H1 (cell line): ENCODE results near the gene DDHD1. TPM values are rescaled to one million over a fixed set of nuclear protein-coding genes. Genes with fewer than 3 reads are reported as not detected.
A peak's percentile ranks its signal among the peaks of the same experiment; 100 is the strongest.
"Not testable (repeated sequence)": the region's sequence is repeated elsewhere in the genome, so short reads cannot be mapped to it uniquely, and the experiment has no call there.

Source experiments
- CTCF ChIA-PET: fragments of 300-600 bp; sonication (Branson Sonifier 250); formaldehyde crosslinking; loops from one replicate; lab custom pipeline; 2021; ENCODE audit not compliant: partially characterized antibody; lab: Charles Lee
- POLR2A ChIA-PET: fragments of 300-600 bp; sonication (Branson Sonifier 250); formaldehyde crosslinking; loops from one replicate; lab custom pipeline; 2021; ENCODE audit warnings: inconsistent platforms; ENCODE audit not compliant: partially characterized antibody; lab: Charles Lee
- DNase-seq, 2 experiments: peaks; one replicate each; pipeline versions ENCODE4 v3.0.0 to v3.0.0-alpha.2; 2010 to 2022; ENCODE audit warnings: low spot score in 2 of 2, low read depth in 1 of 2, mixed read lengths in 1 of 2
- FAIRE-seq: peaks from 2 replicates; lab custom pipeline; 2011; peaks lifted over from hg19 to GRCh38; lab: Jason Lieb, UNC
- H2AFZ ChIP-seq: 2 replicates; pipeline ENCODE4 v1.8.1; 2012; ENCODE audit warnings: low read length, inconsistent platforms
- H2AK5ac ChIP-seq: 2 replicates; pipeline ENCODE4 v1.6.1; 2013; ENCODE audit warnings: low read depth, low read length
- H2BK120ac ChIP-seq: replicated peaks from 2 replicates; pipeline ENCODE3; 2013; ENCODE audit warnings: low read depth, low read length, inconsistent platforms
- H2BK12ac ChIP-seq: 2 replicates; pipeline ENCODE4 v1.6.1; 2013; ENCODE audit warnings: low read depth, low read length
- H2BK15ac ChIP-seq: 2 replicates; pipeline ENCODE4 v1.6.1; 2013; ENCODE audit warnings: low read length
- H2BK20ac ChIP-seq: 2 replicates; pipeline ENCODE4 v1.6.1; 2013; ENCODE audit warnings: low read length
- H2BK5ac ChIP-seq: 2 replicates; pipeline ENCODE4 v1.6.1; 2013; ENCODE audit warnings: low read depth, low read length
- H3K14ac ChIP-seq: 2 replicates; pipeline ENCODE4 v1.6.1; 2013; ENCODE audit warnings: inconsistent platforms; ENCODE audit not compliant: insufficient read length
- H3K18ac ChIP-seq: 2 replicates; pipeline ENCODE4 v1.6.1; 2013; ENCODE audit warnings: low read length; ENCODE audit errors: extremely low read depth
- H3K23ac ChIP-seq: 2 replicates; pipeline ENCODE4 v1.6.1; 2013; ENCODE audit warnings: inconsistent platforms; ENCODE audit not compliant: insufficient read length
- H3K23me2 ChIP-seq: 2 replicates; pipeline ENCODE4 v1.6.1; 2013; ENCODE audit warnings: low read depth, low read length
- H3K27ac ChIP-seq: 2 replicates; pipeline ENCODE4 v1.6.1; 2011; ENCODE audit warnings: low read depth, low read length, inconsistent platforms
- H3K27me3 ChIP-seq, 4 experiments: replicated peaks in 1 of 4; 1 replicate in 1 of 4; 2 replicates in 3 of 4; pipeline versions ENCODE4 v1.6.1 to v1.8.1; 2011 to 2013; ENCODE audit warnings: low read length in 3 of 4, mild to moderate bottlenecking in 3 of 4, inconsistent platforms in 2 of 4, mixed read lengths in 2 of 4, moderate library complexity in 1 of 4; ENCODE audit not compliant: control insufficient read depth in 3 of 4, insufficient read depth in 3 of 4; ENCODE audit errors: extremely low read depth in 1 of 4
- H3K36me3 ChIP-seq, 4 experiments: 2 replicates each; pipeline versions ENCODE4 v1.6.1 to v1.8.1; 2011 to 2013; ENCODE audit warnings: mild to moderate bottlenecking in 4 of 4, low read length in 3 of 4, moderate library complexity in 2 of 4, control low read depth in 1 of 4, inconsistent platforms in 1 of 4; ENCODE audit not compliant: insufficient read depth in 4 of 4, control insufficient read depth in 2 of 4
- H3K4ac ChIP-seq: replicated peaks from 2 replicates; pipeline ENCODE3; 2013; ENCODE audit warnings: low read length, low read depth, mixed read lengths, inconsistent platforms; ENCODE audit not compliant: insufficient read length
- H3K4me1 ChIP-seq, 4 experiments: replicated peaks in 1 of 4; 1 replicate in 1 of 4; 2 replicates in 3 of 4; pipeline versions ENCODE4 v1.6.1 to v1.8.1; 2011 to 2013; ENCODE audit warnings: low read length in 3 of 4, inconsistent platforms in 2 of 4, mixed read lengths in 1 of 4; ENCODE audit not compliant: insufficient read depth in 4 of 4, control insufficient read depth in 3 of 4
- H3K4me2 ChIP-seq, 2 experiments: 2 replicates each; pipeline versions ENCODE4 v1.6.1 to v1.8.1; 2011 to 2013; ENCODE audit warnings: low read depth in 2 of 2, low read length in 2 of 2, control low read depth in 1 of 2, inconsistent platforms in 1 of 2, mild to moderate bottlenecking in 1 of 2; ENCODE audit not compliant: insufficient read depth in 1 of 2
- H3K4me3 ChIP-seq, 4 experiments: fragments of 200-600, 300-600 bp in 1 of 4; sonication (generic), shearing (Covaris generic), sonication (Bioruptor Twin) in 1 of 4; 2 replicates each; pipeline versions ENCODE4 v1.5.1 to v1.8.1; 2011 to 2016; ENCODE audit warnings: low read length in 4 of 4, low read depth in 3 of 4, control low read depth in 2 of 4, inconsistent platforms in 2 of 4, mild to moderate bottlenecking in 2 of 4, mixed read lengths in 1 of 4, moderate library complexity in 1 of 4; ENCODE audit not compliant: insufficient read depth in 2 of 4; ENCODE audit errors: extremely low read depth in 1 of 4
- H3K56ac ChIP-seq: replicated peaks from 2 replicates; pipeline ENCODE3; 2013; ENCODE audit warnings: low read depth, mild to moderate bottlenecking, mixed read lengths, low read length, inconsistent platforms; ENCODE audit not compliant: insufficient read length
- H3K79me1 ChIP-seq: 2 replicates; pipeline ENCODE4 v1.6.1; 2013; ENCODE audit warnings: low read depth, low read length, control low read depth
- H3K79me2 ChIP-seq, 2 experiments: 2 replicates each; pipeline versions ENCODE4 v1.6.1 to v1.8.1; 2012 to 2013; ENCODE audit warnings: low read length in 2 of 2, mild to moderate bottlenecking in 2 of 2, inconsistent platforms in 1 of 2; ENCODE audit not compliant: insufficient read depth in 2 of 2, control insufficient read depth in 1 of 2
- H3K9ac ChIP-seq, 4 experiments: replicated peaks in 1 of 4; 1 replicate in 1 of 4; 2 replicates in 3 of 4; pipeline versions ENCODE4 v1.6.1 to v1.8.1; 2011 to 2013; ENCODE audit warnings: low read depth in 3 of 4, low read length in 3 of 4, control low read depth in 2 of 4, mild to moderate bottlenecking in 2 of 4, moderate library complexity in 2 of 4, inconsistent platforms in 1 of 4; ENCODE audit errors: extremely low read depth in 1 of 4
- H3K9me3 ChIP-seq, 2 experiments: 2 replicates each; pipeline versions ENCODE4 v1.6.1 to v1.8.1; 2012 to 2013; ENCODE audit warnings: mild to moderate bottlenecking in 2 of 2, moderate library complexity in 2 of 2, control low read depth in 1 of 2, inconsistent platforms in 1 of 2, low read depth in 1 of 2, low read length in 1 of 2, mixed read lengths in 1 of 2; ENCODE audit not compliant: insufficient read depth in 2 of 2
- H4K20me1 ChIP-seq, 2 experiments: replicated peaks in 1 of 2; 2 replicates each; pipeline versions ENCODE3 to v1.8.1; 2011 to 2013; ENCODE audit warnings: inconsistent platforms in 2 of 2, low read length in 2 of 2, mild to moderate bottlenecking in 1 of 2; ENCODE audit not compliant: insufficient read depth in 2 of 2, control insufficient read depth in 1 of 2
- H4K5ac ChIP-seq: 2 replicates; pipeline ENCODE4 v1.6.1; 2013; ENCODE audit warnings: low read length, low read depth, mixed read lengths, inconsistent platforms; ENCODE audit not compliant: insufficient read length
- H4K8ac ChIP-seq: 2 replicates; pipeline ENCODE4 v1.8.0; 2013; ENCODE audit warnings: mild to moderate bottlenecking, moderate library complexity, low read length, inconsistent platforms; ENCODE audit not compliant: insufficient read depth; ENCODE audit errors: extremely low read depth
- H4K91ac ChIP-seq: replicated peaks from 2 replicates; pipeline ENCODE3; 2013; ENCODE audit warnings: low read length, mixed read lengths, inconsistent platforms; ENCODE audit not compliant: insufficient read length
- RAD21 ChIP-seq, 2 experiments: IDR thresholded peaks in 1 of 2; conservative IDR thresholded peaks in 1 of 2; 2 replicates each; pipeline ENCODE4 v1.6.1; 2011; ENCODE audit warnings: low read depth in 2 of 2, low read length in 2 of 2, improper control_type of control experiment in 1 of 2, inconsistent platforms in 1 of 2, mild to moderate bottlenecking in 1 of 2, moderate library complexity in 1 of 2
- YY1 ChIP-seq: IDR thresholded peaks from 2 replicates; pipeline ENCODE4 v1.6.1; 2011; ENCODE audit warnings: low read depth, mild to moderate bottlenecking, low read length
- WGBS, 2 experiments: shearing (Covaris generic) in 1 of 2; methylation state at CpG; one replicate each; pipeline versions ENCODE4 v1.1.6 to v1.1.7; 2013 to 2015; ENCODE audit warnings: low lambda C conversion rate in 2 of 2, mixed read lengths in 2 of 2, inconsistent platforms in 1 of 2, low coverage in 1 of 2, missing lambda C conversion rate in 1 of 2; ENCODE audit not compliant: insufficient replicate concordance in 2 of 2, insufficient coverage in 1 of 2, insufficient read length in 1 of 2; ENCODE audit errors: extremely low coverage in 1 of 2, missing lambda C conversion rate in 1 of 2; 5-methylcytosine and 5-hydroxymethylcytosine counted together
- polyA plus RNA-seq, 7 experiments: library from polyadenylated mRNA; depleted of rRNA in 3 of 7; stranded (reverse) in 5 of 7; unstranded in 2 of 7; fragments of >200 nt in 5 of 7; fragments of 200-250 nt in 2 of 7; gene quantifications; 1 replicate in 5 of 7; 2 replicates in 1 of 7; 4 replicates in 1 of 7; pipeline versions ENCODE4 v1.2.1 to v1.2.3, GENCODE V29; 2011 to 2013; ENCODE audit warnings: missing spikeins in 2 of 7, mixed read lengths in 2 of 7
- total RNA-seq: library from RNA; stranded (reverse); fragmentation: NEBNext Ultra II Directional; extraction: Animal tissue kit (Norgen Biotek cat#: 25700); gene quantifications from 2 replicates; pipeline ENCODE4 v1.2.1, GENCODE V29; 2021
- TF ChIP-seq, protein P1 (sequence below), 3 experiments: IDR thresholded peaks; 1 replicate in 2 of 3; 2 replicates in 1 of 3; pipeline versions ENCODE4 v1.5.1 to v1.6.1; 2011; ENCODE audit warnings: low read length in 3 of 3, mild to moderate bottlenecking in 3 of 3, inconsistent platforms in 2 of 3, low read depth in 1 of 3, moderate library complexity in 1 of 3; ENCODE audit not compliant: insufficient read depth in 1 of 3; ENCODE audit errors: control extremely low read depth in 1 of 3

DDHD1 gene
- total and polyA plus RNA-seq, 2 of the 8 experiments (the other 6 are each of a cell fraction or from before 2014, with no cell fraction given) = 3.6 to 16.0 TPM

DNA sequence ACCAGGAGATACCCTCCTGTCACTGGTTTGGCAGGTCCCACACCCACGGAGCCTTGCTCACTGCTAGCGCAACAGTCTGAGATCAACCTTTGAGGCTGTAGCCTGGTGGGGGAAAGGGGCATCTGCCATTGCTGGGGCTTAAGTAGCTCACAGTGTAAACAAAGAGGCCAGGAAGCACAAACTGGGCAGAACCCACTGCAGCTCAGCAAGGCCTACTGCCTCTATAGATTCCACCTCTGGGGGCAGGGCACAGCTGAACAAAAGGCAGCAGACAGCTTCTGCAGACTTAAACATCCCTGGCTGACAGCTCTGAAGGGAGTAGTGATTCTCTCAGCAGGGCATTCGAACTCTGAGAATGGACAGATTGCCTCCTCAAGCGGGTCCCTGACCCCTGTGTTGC is 35.6 kb downstream of the DDHD1 start:
- H3K14ac ChIP-seq, H3K23me2 ChIP-seq, H2AK5ac ChIP-seq, H2BK120ac ChIP-seq, H3K23ac ChIP-seq, H4K8ac ChIP-seq, H3K36me3 ChIP-seq, H3K18ac ChIP-seq, H2BK20ac ChIP-seq, H3K4me1 ChIP-seq, H3K79me1 ChIP-seq, H4K20me1 ChIP-seq, H3K4me3 ChIP-seq, H3K9ac ChIP-seq, H3K9me3 ChIP-seq, H2AFZ ChIP-seq, FAIRE-seq, H3K27ac ChIP-seq, H4K91ac ChIP-seq, H4K5ac ChIP-seq, H3K27me3 ChIP-seq, POLR2A ChIA-PET, H3K56ac ChIP-seq, H3K4ac ChIP-seq, H2BK15ac ChIP-seq, H2BK5ac ChIP-seq: not testable (repeated sequence)
- peak; percentile 2 to 52 for DNase-seq
- TF ChIP-seq RAD21 (IDR thresholded peaks at IDR 0.05 in 1 of 2, conservative IDR thresholded peaks at IDR 0.05 in 1 of 2; ENCODE audit: low read depth in 2 of 2, low read length in 2 of 2) (peak in 1 of 2 experiments; percentile 16; a peak in 1 of 4 replicates), YY1 (0 out of 2 replicates have a peak, but pooled peaks have one; percentile 34)
- TF ChIP-seq, protein P1, sequence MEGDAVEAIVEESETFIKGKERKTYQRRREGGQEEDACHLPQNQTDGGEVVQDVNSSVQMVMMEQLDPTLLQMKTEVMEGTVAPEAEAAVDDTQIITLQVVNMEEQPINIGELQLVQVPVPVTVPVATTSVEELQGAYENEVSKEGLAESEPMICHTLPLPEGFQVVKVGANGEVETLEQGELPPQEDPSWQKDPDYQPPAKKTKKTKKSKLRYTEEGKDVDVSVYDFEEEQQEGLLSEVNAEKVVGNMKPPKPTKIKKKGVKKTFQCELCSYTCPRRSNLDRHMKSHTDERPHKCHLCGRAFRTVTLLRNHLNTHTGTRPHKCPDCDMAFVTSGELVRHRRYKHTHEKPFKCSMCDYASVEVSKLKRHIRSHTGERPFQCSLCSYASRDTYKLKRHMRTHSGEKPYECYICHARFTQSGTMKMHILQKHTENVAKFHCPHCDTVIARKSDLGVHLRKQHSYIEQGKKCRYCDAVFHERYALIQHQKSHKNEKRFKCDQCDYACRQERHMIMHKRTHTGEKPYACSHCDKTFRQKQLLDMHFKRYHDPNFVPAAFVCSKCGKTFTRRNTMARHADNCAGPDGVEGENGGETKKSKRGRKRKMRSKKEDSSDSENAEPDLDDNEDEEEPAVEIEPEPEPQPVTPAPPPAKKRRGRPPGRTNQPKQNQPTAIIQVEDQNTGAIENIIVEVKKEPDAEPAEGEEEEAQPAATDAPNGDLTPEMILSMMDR (IDR thresholded peaks at IDR 0.05; ENCODE audit: control extremely low read depth in 1 of 3, insufficient read depth in 1 of 3, low read depth in 1 of 3, low read length in 3 of 3) = peak; percentile 10 to 44 (median 17); a peak in 3 of 4 replicates
- 0 out of 4 replicates have a peak overlapping the region, but pooled peaks of 1 of the 2 experiments have one; percentile 34 for H3K4me2 ChIP-seq
- 0 out of 2 replicates have a peak overlapping the region, but pooled peaks have one; percentile 17 for H2BK12ac ChIP-seq
- 77% methylated on average over 4 of the region's 4 CpGs; no CpG with 5 or more reads in 1 of the 2 experiments for WGBS, 2 experiments
- CTCF ChIA-PET = interaction anchor here (1.0 to 1.8 kb wide), 7 partner anchors 9 to 193 kb away, joined by 3 to 9 read pairs (median 4); no protein-coding TSS in a partner anchor
- H3K79me2 ChIP-seq = peaks cover 0 to 26% of the 10 kb centered on the region in 2 experiments; a peak in 2 of 4 replicates
